GM18951 (cell line): ENCODE results near the gene ARFGEF2.

Experiments
- POLR2A ChIP-seq: IDR thresholded peaks from 4 replicates; pipeline ENCODE4 v1.6.1; 2011; ENCODE audit warnings: mild to moderate bottlenecking; ENCODE audit not compliant: insufficient read length, insufficient read depth; ENCODE audit errors: extremely low read depth
- in situ Hi-C: fragments of 300-500 bp; cut with MboI; formaldehyde crosslinking; loops from one replicate; pipeline ENCODE4 v1.12.0; 2022; ENCODE audit warnings: low sequenced_read_pairs, mixed read lengths, inconsistent platforms; ENCODE audit not compliant: unreplicated experiment

The ARFGEF2 gene

DNA sequence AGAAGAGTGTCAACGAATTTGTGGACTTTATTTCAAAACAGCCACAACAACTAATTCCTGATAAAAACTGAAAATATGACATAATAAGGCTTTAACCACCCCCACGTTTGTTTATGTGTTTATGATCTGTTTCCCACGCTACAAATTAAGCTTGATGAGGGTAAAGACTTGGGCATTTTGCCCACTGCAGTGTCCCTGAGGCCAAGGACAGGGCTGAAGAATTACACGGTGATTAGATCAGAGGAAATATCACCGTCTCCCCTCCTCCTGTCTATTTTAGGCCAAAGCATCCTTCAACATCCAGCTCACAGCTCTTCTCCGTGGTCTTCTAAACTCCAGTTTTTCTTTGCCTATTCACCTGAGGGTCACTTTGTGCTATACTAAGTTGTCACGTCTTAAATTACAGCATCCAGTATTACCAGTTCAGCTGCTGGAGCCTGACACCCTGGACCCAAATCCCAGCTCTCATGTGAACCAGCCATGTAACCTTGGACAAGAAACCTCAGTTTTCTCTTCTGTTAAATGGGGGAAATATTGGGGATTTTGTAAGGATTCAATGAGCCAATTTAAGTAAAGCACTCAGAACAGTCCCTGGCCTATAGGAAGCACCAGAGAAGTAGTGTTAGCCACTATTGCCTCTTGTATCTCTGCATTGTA is 15.2 kb upstream of the ARFGEF2 start:
- in situ Hi-C loops: loop anchor here (5.0 kb wide), 1 partner anchor 249 kb away; no protein-coding TSS in a partner anchor
- TF ChIP-seq POLR2A: no peak

DNA sequence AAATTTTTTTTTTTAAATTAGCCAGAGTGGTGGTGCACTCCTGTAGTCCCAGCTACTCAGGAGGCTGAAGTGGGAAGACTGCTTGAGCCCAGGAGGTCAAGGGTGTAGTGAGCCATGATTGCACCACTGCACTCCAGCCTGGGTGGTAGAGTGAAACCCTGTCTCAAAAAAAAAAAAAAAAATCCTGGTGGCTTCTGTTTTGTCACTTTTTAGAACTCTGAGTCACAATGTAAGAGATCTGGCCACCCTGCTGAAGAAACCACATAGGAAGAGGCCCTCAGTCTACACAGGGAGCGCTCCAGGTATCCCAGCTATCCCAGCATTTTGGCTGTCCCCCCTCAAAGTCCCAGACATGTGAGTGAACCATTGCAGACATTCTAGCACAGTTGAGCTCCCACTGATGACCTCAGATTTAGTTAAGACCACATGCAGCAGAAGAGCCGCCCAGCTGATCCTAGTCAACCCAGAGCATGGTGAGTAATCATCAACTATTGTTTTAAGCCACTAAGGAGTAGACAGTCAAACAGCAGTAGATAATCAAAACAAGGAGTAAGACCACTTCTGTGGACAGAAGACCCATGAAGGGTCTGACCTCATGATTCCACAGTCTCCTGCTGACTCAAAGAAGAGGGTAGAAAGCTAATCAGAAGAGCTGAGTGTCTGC is 12.7 kb upstream of the ARFGEF2 start:
- no peak for TF ChIP-seq POLR2A
- in situ Hi-C loops: loop anchor here (5.0 kb wide), 1 partner anchor 251 kb away; no protein-coding TSS in a partner anchor

DNA sequence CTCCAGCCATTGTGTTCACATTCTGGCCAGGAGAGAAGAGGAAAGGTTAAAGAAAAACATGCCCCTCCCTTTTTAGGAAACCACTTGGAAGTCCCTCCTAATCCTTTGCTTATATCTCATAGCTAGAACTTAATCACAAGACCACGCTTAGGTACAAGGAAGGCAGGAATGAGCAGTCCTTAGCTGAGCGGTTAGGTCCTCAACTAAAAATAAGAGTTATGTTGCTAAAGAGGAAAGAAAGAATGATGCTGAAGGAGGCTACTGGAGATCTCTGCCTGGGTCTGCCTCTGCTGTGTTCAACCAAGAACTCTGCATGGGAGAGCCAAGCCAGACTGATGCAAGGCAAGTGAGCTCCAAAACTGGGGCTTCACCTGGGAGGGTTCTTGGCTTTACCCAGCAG is 11.6 kb upstream of the ARFGEF2 start:
- no peak for TF ChIP-seq POLR2A
- in situ Hi-C loops: loop anchor here (5.0 kb wide), 1 partner anchor 253 kb away; no protein-coding TSS in a partner anchor

DNA sequence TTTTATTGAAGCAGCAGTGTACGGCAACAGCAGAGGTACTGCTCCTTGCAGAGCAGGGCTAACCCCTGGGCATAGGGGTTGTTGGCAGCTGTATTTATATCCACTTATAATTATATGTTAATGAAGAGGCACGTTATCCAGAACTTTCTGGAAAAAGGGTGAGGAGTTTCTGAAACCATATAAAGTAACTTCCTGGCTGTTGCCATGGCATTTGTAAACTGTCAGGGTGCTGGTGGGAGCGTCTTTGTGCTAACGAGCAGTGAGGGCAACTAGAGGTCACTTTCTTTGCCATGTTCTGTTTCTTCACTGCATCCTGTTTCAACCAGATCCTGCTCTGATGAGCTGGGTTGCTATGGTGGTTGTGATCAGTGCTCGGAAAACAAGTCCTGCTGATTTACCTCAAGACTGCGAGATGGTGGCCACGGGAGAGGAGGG is 11.1 kb upstream of the ARFGEF2 start:
- TF ChIP-seq POLR2A: no peak
- in situ Hi-C loops: no loop called here

DNA sequence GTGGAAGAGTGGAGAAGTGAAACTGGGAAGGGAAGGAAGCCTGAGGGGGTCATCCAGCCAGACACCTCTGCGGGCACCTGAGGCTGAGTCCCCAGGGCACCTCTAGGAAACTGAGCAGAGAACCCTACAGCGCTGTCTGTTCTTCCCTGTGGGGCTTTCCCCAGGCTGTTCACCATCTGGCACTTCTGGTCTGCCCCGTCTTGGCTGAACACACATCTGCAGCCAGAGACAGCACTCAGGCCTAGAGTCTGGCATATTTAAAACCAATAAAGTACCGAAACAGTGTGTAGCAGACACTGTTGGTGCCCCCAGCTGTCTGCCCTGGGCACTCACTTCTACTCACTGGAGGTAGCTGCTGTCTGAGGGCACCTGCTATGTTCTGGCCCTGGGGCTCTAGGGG is 9.4 kb upstream of the ARFGEF2 start:
- no peak for TF ChIP-seq POLR2A
- in situ Hi-C loops: no loop called here

DNA sequence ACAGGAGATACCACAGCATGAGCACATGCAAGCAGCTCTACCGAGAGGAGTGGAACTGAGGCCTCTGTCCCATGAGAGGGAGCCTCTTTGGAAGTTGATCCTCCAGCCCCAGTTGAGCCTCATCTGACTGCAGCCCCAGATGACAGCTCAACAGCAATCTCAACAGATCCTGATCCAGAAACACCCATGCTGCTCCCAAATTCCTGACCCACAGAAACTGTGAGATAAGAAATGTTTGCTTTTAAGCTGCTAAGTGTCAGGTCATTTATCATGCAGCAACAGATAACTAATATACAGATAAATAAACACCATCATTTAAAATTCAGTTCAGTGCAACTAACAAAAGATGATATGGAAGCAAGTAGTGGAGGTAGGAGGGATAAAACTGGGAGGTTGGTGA is 4.8 kb upstream of the ARFGEF2 start:
- in situ Hi-C loops: no loop called here
- TF ChIP-seq POLR2A: no peak

DNA sequence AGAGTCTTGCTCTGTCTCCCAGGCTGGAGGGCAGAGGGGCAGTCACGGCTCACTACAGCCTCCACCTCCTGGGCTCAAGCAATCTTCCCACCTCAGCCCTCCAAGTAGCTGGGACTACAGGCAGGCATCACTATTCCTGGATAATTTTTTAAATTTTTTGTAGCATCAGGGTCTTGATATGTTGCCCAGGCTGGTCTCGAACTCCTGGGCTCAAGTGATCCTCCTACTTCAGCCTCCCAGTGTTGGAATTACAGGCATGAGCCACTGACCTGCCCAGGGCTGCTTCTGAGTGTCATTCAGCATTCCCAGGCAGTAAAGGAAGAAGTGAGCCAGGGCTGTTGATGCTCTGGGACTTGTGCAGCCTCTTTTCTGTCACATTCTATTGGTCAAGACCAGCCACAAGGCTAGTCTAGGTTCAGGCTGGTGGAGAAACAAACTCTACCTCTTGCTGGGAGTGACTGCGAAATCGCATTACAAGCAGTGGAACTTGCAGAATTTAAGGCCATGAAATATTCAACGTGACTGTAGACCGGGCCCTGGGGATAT is 2.1 kb upstream of the ARFGEF2 start:
- no peak for TF ChIP-seq POLR2A
- in situ Hi-C loops: no loop called here

DNA sequence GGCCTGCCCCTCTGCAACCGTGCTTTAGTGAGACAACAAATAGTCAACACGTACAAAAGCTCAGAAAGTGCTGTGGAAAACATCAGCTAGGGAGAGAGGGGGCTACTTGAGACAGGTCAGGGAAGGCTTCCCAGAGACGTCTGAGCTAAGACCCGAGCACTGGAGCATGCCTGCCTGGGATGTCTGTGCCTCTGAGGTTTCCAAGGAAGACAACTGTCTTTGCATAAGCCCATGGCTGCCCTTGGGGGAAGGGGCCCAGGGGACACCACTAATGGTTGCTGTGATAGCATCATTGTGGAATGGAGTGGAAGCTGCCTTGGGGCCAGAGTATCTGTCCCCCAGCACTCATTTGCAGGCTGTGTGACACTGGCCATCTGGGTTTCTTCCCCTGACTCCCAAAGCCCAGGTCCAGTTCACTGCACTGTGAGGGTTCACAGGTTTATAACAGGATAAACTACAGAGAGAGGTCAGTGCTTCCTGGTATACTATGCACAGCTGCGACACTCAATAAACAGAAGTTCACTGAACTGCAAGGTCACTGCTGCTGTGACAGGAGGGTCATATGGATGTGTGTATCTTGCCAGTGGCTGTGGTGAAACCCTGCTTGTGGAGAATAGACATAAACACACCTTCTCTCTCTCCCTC is 1.5 kb upstream of the ARFGEF2 start:
- TF ChIP-seq POLR2A: no peak
- in situ Hi-C loops: no loop called here

DNA sequence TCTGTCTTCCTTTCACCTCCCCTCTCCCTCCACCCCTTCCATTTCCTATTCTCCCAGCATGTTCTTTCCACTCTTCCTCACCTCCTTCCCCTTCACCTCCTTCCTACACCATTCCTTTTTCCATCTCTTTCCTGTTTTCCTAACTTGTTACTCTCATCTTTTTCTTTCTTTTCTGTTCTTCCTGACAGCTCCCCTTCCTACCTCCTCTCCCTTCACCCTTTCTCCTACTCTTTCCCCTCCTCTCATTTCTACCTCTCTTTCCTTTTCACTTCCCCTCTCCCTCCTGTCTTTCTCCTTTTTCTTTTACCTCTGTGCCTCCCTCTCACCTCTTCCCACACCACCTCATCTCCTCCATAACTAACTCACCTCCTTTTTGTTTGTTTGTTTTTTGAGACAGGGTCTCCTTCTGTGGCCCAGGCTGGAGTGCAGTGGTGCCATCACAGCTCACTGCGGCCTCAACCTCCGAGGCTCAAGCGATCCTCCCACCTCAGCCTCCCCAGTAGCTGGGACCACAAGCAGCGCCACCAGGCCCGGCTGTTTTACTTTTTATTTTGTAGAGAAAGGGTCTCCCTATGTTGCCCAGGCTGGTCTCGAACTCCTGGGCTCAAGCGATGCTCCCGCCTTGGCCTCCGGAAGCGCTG is 864 bp upstream of the ARFGEF2 start:
- in situ Hi-C loops: no loop called here
- TF ChIP-seq POLR2A: no peak

DNA sequence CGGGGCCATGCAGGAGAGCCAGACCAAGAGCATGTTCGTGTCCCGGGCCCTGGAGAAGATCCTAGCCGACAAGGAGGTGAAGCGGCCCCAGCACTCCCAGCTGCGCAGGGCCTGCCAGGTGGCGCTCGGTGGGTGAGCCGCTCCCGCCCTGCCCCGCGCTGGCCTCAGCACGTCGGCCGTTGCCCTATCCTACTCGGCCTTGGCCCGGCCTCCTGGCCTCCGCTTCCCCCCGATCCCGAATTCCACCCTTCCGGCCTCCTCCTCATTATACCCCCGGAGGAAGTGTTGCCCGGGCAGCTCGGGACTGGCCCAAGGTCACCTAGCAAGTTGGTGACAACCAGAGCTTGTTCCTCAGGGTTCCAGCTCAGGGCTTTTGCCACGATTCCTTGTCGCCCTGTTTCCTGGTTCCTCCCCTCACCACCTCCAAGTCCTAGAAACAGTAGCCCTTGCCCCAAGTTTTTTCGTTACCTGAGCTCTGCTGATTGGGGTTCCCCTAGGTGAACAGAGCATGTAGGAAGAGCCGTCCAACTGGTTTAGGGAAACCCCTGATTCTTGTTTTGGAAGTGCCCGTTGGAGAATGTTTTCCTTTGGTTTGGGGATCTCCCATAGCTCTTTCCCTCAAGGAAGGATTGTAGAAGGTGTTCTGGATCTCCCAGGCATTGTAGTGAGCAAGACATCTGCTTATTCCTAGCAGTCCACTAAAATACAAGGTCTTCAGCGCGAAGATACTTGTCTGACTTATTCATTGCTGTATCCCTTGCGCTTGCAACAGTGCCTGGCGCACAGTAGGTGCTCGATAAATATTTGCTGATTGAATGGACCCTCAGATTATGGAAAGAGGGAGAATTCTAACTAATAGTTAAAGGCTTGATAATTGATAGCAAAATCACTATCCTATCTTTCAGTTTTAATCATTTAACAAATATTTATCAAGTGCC is 641 bp downstream of the ARFGEF2 start:
- in situ Hi-C loops: no loop called here
- no peak for TF ChIP-seq POLR2A

DNA sequence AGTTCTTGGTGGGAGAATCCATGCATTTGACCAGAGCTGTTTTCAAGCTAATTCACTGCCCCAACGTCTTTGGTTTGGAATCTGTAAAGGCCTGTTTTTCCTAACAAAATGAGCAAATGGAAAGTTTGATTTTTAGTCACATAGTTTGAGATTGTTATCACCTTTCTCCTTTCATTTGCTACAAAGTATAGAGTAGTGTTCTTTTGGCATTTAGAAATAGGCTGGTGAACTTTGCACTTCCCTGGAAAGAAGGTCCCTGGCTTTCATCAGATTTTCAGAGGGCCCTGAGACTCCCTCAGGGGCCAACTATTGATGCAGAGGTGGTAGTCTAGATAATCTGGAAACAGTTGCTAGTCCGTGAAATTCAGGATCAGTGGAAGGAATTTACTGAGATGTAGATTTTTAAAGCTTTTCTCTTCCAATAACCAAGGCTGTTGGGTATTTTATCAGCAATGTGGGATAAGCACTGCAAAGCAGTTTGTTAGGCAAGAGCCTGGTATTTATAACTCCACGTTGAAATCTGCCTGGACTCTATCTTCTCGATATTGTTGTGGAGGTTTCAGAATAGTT is 1.7 kb downstream of the ARFGEF2 start:
- TF ChIP-seq POLR2A: no peak
- in situ Hi-C loops: no loop called here

DNA sequence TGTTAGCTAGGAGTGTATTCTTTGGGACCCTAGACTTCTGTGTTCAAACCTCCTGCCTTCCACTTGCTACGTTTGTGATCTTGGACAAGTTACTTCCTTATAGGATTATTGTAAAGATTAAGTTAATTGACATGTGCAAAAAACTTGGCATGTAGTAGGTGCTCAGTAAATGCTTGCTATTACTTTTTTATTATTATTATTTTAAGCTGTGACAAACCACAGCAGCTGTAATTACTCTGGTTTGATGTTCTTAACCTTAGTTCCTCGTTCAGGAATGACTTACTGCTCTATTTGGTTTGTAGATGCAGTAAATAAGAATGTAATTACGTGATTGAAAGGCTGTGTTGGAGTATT is 3.2 kb downstream of the ARFGEF2 start:
- no peak for TF ChIP-seq POLR2A
- in situ Hi-C loops: no loop called here
